DND-41 (cell line): ENCODE measurements around the gene GRIN2A.

Experiments used
- ATAC-seq: fragments of 200-7000 bp; cut with Tn5 transposase; 3 replicates; pipeline ENCODE4 v1.9.1; 2021; ENCODE audit warnings: low read depth; ENCODE audit not compliant: insufficient read depth
- DNase-seq: peaks from one replicate; pipeline ENCODE4 v3.0.0-alpha.2; 2020
- H2AFZ ChIP-seq: 2 replicates; pipeline ENCODE4 v1.6.0; 2012; ENCODE audit warnings: low read depth, low read length
- H3K27ac ChIP-seq: 2 replicates; pipeline ENCODE4 v1.5.1; 2012; ENCODE audit warnings: low read length, inconsistent platforms
- H3K27me3 ChIP-seq: fragments of 200-600 bp; sonication (generic); 2 replicates; pipeline ENCODE4 v1.6.0; 2012; ENCODE audit warnings: low read length, mild to moderate bottlenecking, inconsistent platforms; ENCODE audit not compliant: insufficient read depth, poor library complexity
- H3K36me3 ChIP-seq: 2 replicates; pipeline ENCODE4 v1.5.1; 2012; ENCODE audit warnings: low read length, inconsistent platforms; ENCODE audit not compliant: insufficient read depth
- H3K4me1 ChIP-seq: 2 replicates; pipeline ENCODE4 v1.5.1; 2012; ENCODE audit warnings: mild to moderate bottlenecking, low read length; ENCODE audit not compliant: insufficient read depth
- H3K4me2 ChIP-seq: 2 replicates; pipeline ENCODE4 v1.6.0; 2012; ENCODE audit warnings: mild to moderate bottlenecking, moderate library complexity, low read length, inconsistent platforms; ENCODE audit not compliant: insufficient read depth
- H3K4me3 ChIP-seq, 2 experiments: fragments of 200-600 bp in 1 of 2; shearing (Covaris generic) in 1 of 2; 2 replicates each; pipeline ENCODE4 v1.5.1; 2012 to 2016; ENCODE audit warnings: inconsistent platforms in 2 of 2, low read length in 2 of 2, mild to moderate bottlenecking in 2 of 2, low read depth in 1 of 2, moderate library complexity in 1 of 2
- H3K79me2 ChIP-seq: 2 replicates; pipeline ENCODE4 v1.6.0; 2012; ENCODE audit warnings: low read length, inconsistent platforms; ENCODE audit not compliant: insufficient read depth
- H3K9ac ChIP-seq: 2 replicates; pipeline ENCODE4 v1.6.0; 2012; ENCODE audit warnings: low read depth, mild to moderate bottlenecking, inconsistent platforms, low read length, moderate library complexity
- H3K9me3 ChIP-seq: 2 replicates; pipeline ENCODE4 v1.5.1; 2012; ENCODE audit warnings: low read length, moderate library complexity, mild to moderate bottlenecking, inconsistent platforms; ENCODE audit not compliant: insufficient read depth, severe bottlenecking
- H4K20me1 ChIP-seq: 2 replicates; pipeline ENCODE4 v1.6.0; 2012; ENCODE audit warnings: low read length; ENCODE audit not compliant: insufficient read depth
- CTCF ChIP-seq: IDR thresholded peaks from 2 replicates; pipeline ENCODE4 v1.5.1; 2012; ENCODE audit warnings: borderline replicate concordance, low read length, moderate library complexity, mild to moderate bottlenecking; ENCODE audit not compliant: poor library complexity, severe bottlenecking; ENCODE audit errors: extremely low read depth
- EZH2 ChIP-seq: IDR thresholded peaks from 3 replicates; pipeline ENCODE4 v1.6.1; 2012; ENCODE audit warnings: borderline replicate concordance, low read depth, mild to moderate bottlenecking, moderate library complexity, low read length, inconsistent platforms; ENCODE audit not compliant: severe bottlenecking

The GRIN2A gene

GRCh38 chr16:10128397-10129258 is 53.6 kb downstream of the GRIN2A start:
- H3K4me3 ChIP-seq: no peak overlapping the region
- ATAC-seq (no peak), DNase-seq (no peak)
- H2AFZ ChIP-seq: no peak overlapping the region
- no peaks in the 10 kb centered on the region for H3K36me3 ChIP-seq
- H3K9me3 ChIP-seq: no peaks in the 10 kb centered on the region
- H4K20me1 ChIP-seq: no peaks in the 10 kb centered on the region
- TF ChIP-seq EZH2 (no peak), CTCF (no peak)
- H3K4me1 ChIP-seq: no peaks in the 10 kb centered on the region
- no peak overlapping the region for H3K4me2 ChIP-seq
- no peak overlapping the region for H3K27ac ChIP-seq
- H3K27me3 ChIP-seq: no peaks in the 10 kb centered on the region
- no peaks in the 10 kb centered on the region for H3K79me2 ChIP-seq
- no peak overlapping the region for H3K9ac ChIP-seq

DNA sequence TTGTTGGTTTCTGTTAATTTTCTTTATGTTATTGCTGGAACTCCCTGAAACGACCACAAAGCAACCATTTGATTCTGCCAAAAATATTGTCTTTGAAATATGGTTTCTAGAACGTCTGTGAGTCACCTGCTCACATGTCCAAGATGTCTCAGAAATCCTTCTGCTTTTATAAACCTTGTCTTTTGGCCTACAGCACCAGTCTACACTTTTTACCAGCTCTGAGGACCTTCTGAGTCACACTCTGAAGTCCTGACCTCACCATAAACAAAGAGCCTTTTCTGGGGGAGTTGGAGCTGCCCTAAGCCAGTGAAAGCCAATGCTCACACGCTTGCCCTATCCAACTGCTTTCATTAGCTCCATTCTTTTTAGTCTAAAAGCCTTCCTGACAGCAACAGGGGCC is 55.5 kb downstream of the GRIN2A start:
- TF ChIP-seq CTCF: no peak
- no peak for TF ChIP-seq EZH2
- Histone ChIP-seq H3K4me2 (no peak overlapping the region), H4K20me1 (no peaks in the 10 kb centered on the region), H3K9ac (no peak overlapping the region), H3K9me3 (no peaks in the 10 kb centered on the region), H3K4me3 (no peak overlapping the region), H3K4me1 (no peaks in the 10 kb centered on the region), H3K27me3 (no peaks in the 10 kb centered on the region), H3K79me2 (no peaks in the 10 kb centered on the region), H3K27ac (no peak overlapping the region), H2AFZ (no peak overlapping the region), H3K36me3 (no peaks in the 10 kb centered on the region)
- no peak for ATAC-seq
- DNase-seq: no peak

DNA sequence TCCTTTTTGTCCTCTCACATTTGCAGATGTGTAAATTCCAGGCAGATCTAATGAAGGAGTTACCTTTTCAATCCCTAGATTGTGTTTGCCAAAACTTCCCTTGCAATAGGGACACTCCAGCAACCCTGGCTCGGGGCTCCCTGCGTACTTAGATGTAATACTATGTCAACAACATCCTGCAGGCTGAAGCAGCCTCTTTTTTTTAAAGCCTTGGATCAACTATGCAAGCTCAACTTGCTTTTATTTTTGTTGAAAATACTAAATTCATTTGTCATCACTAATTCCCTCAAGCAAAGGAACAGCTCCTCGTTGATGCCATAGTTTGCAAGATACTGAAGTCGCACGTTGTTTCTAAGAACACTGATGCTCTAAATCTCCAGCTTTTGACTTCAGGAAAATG is 59.1 kb downstream of the GRIN2A start:
- Histone ChIP-seq H3K79me2 (no peaks in the 10 kb centered on the region), H3K4me1 (no peaks in the 10 kb centered on the region), H3K36me3 (no peaks in the 10 kb centered on the region), H4K20me1 (no peaks in the 10 kb centered on the region), H3K9ac (no peak overlapping the region), H2AFZ (no peak overlapping the region), H3K27me3 (peaks cover 3% of the 10 kb centered on the region), H3K9me3 (no peaks in the 10 kb centered on the region), H3K4me2 (no peak overlapping the region), H3K4me3 (no peak overlapping the region), H3K27ac (no peak overlapping the region)
- TF ChIP-seq EZH2 (no peak), CTCF (no peak)
- ATAC-seq (no peak), DNase-seq (no peak)
